Astrocyte (in vitro differentiated cells and primary cell): Measurements from ENCODE around the gene MINAR2. TPM values are rescaled to one million over a fixed set of nuclear protein-coding genes. Genes with fewer than 3 reads are reported as not detected.
A peak's percentile ranks its signal among the peaks of the same experiment; 100 is the strongest.

ENCODE experiments used
- DNase-seq: peaks from one replicate; pipeline ENCODE4 v3.0.0-alpha.2; 2010; ENCODE audit warnings: low read depth
- FAIRE-seq: peaks from 2 replicates; lab custom pipeline; 2011; peaks lifted over from hg19 to GRCh38; lab: Jason Lieb, UNC
- H2AFZ ChIP-seq: 2 replicates; pipeline ENCODE4 v1.6.0; 2012; ENCODE audit warnings: low read depth, low read length, inconsistent platforms
- H3K27ac ChIP-seq: 2 replicates; pipeline ENCODE4 v1.5.1; 2011; ENCODE audit warnings: low read depth, low read length, inconsistent platforms
- H3K27me3 ChIP-seq: 2 replicates; pipeline ENCODE4 v1.6.0; 2011; ENCODE audit warnings: low read length, inconsistent platforms; ENCODE audit not compliant: insufficient read depth
- H3K36me3 ChIP-seq: 2 replicates; pipeline ENCODE4 v1.5.1; 2011; ENCODE audit warnings: low read length, inconsistent platforms; ENCODE audit not compliant: insufficient read depth
- H3K4me1 ChIP-seq: 2 replicates; pipeline ENCODE4 v1.5.1; 2011; ENCODE audit warnings: low read length, inconsistent platforms; ENCODE audit not compliant: insufficient read depth
- H3K4me2 ChIP-seq: 2 replicates; pipeline ENCODE4 v1.6.0; 2012; ENCODE audit warnings: low read length, inconsistent platforms
- H3K4me3 ChIP-seq: 2 replicates; pipeline ENCODE4 v1.5.1; 2011; ENCODE audit warnings: low read depth, mild to moderate bottlenecking, low read length, inconsistent platforms; ENCODE audit not compliant: insufficient read depth
- H3K79me2 ChIP-seq: 2 replicates; pipeline ENCODE4 v1.6.0; 2012; ENCODE audit warnings: mild to moderate bottlenecking, low read length, inconsistent platforms; ENCODE audit not compliant: insufficient read depth
- H3K9ac ChIP-seq: 2 replicates; pipeline ENCODE4 v1.6.0; 2012; ENCODE audit warnings: mild to moderate bottlenecking, low read length, inconsistent platforms
- H3K9me3 ChIP-seq: 2 replicates; pipeline ENCODE4 v1.5.1; 2012; ENCODE audit warnings: low read depth, mild to moderate bottlenecking, low read length, inconsistent platforms; ENCODE audit not compliant: insufficient read depth
- H4K20me1 ChIP-seq: 2 replicates; pipeline ENCODE4 v1.6.0; 2012; ENCODE audit warnings: low read length, inconsistent platforms; ENCODE audit not compliant: insufficient read depth
- H3K27ac Mint-ChIP-seq: one replicate; pipeline ENCODE4 v1.8.0; 2021; ENCODE audit warnings: mild to moderate bottlenecking, mixed read lengths; ENCODE audit not compliant: unreplicated experiment
- H3K27me3 Mint-ChIP-seq: one replicate; pipeline ENCODE4 v1.8.0; 2021; ENCODE audit warnings: low read depth, mixed read lengths; ENCODE audit not compliant: unreplicated experiment
- H3K36me3 Mint-ChIP-seq: one replicate; pipeline ENCODE4 v1.8.0; 2021; ENCODE audit warnings: low read depth, mixed read lengths; ENCODE audit not compliant: unreplicated experiment
- H3K4me1 Mint-ChIP-seq: one replicate; pipeline ENCODE4 v1.8.0; 2021; ENCODE audit warnings: low read depth, mixed read lengths; ENCODE audit not compliant: unreplicated experiment
- H3K4me3 Mint-ChIP-seq: one replicate; pipeline ENCODE4 v1.8.0; 2021; ENCODE audit warnings: mild to moderate bottlenecking, moderate library complexity, mixed read lengths; ENCODE audit not compliant: unreplicated experiment
- H3K9me3 Mint-ChIP-seq: one replicate; pipeline ENCODE4 v1.8.0; 2021; ENCODE audit warnings: mild to moderate bottlenecking, mixed read lengths; ENCODE audit not compliant: unreplicated experiment
- EZH2 ChIP-seq: IDR thresholded peaks from 2 replicates; pipeline ENCODE4 v1.6.1; 2012; ENCODE audit warnings: mild to moderate bottlenecking, low read length, inconsistent platforms; ENCODE audit not compliant: insufficient read depth
- total RNA-seq: library from RNA; stranded (reverse); gene quantifications from 2 replicates; pipeline ENCODE4 v1.2.1, GENCODE V29; 2021
- TF ChIP-seq, protein P1 (sequence below): IDR thresholded peaks from 2 replicates; pipeline ENCODE4 v1.5.1; 2011; ENCODE audit warnings: low read depth, mild to moderate bottlenecking, inconsistent platforms, low read length, moderate library complexity; ENCODE audit not compliant: insufficient read depth

Gene MINAR2
- total RNA-seq, 1 donor from 2014 or later = not detected

DNA sequence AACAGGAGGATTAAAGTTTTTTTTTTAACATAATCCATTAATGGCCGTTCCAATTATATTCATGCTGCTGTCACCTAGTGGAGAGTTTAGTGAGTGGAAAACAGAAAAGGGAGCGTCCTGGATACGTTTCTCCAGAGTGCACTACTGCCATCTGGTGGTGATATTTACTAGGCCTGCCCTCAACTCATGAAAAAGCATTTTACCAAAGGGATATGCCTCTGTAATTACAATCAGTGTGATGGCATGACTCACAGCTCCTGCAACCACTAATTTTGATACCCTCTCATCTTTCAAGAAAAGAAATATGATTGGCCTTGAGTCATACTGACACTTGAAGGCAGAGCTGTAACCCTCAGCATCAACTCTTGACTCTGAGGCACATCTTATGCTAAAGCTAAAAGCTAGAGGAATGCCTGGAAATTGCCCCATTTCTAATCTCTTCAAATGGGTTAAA lies 20.1 kb downstream of the MINAR2 start:
- H3K4me1 Mint-ChIP-seq = no peaks in the 10 kb centered on the region
- DNase-seq = peak; percentile 74

DNA sequence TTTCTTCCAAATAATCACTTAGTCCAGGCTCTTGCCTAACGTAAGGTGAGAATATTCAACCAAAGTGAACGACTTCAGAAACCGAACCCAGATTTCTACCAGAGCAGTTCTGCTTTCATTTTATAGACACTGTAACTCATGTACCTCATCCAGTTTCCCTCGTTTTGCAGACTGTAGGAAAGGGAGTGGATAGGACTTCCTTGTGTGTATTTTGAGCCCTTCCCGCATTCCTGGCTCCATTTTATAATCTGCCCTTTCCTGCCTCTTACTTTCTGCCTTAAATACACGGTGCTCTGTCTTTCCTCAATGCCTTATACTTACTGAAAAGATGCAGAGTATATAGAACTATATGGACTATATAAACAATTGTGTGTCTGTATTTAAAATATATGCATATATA lies 20.8 kb downstream of the MINAR2 start:
- Histone ChIP-seq H3K79me2 (no peaks in the 10 kb centered on the region), H3K4me1 (no peaks in the 10 kb centered on the region), H3K4me2 (no peak overlapping the region), H3K9me3 (no peaks in the 10 kb centered on the region), H3K9ac (no peak overlapping the region), H3K27ac (no peak overlapping the region), H4K20me1 (no peaks in the 10 kb centered on the region), H3K27me3 (no peaks in the 10 kb centered on the region), H3K36me3 (no peaks in the 10 kb centered on the region), H3K4me3 (no peak overlapping the region), H2AFZ (no peak overlapping the region)
- TF ChIP-seq, protein P1, sequence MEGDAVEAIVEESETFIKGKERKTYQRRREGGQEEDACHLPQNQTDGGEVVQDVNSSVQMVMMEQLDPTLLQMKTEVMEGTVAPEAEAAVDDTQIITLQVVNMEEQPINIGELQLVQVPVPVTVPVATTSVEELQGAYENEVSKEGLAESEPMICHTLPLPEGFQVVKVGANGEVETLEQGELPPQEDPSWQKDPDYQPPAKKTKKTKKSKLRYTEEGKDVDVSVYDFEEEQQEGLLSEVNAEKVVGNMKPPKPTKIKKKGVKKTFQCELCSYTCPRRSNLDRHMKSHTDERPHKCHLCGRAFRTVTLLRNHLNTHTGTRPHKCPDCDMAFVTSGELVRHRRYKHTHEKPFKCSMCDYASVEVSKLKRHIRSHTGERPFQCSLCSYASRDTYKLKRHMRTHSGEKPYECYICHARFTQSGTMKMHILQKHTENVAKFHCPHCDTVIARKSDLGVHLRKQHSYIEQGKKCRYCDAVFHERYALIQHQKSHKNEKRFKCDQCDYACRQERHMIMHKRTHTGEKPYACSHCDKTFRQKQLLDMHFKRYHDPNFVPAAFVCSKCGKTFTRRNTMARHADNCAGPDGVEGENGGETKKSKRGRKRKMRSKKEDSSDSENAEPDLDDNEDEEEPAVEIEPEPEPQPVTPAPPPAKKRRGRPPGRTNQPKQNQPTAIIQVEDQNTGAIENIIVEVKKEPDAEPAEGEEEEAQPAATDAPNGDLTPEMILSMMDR = no peak
- TF ChIP-seq EZH2 = no peak
- Mint-ChIP-seq H3K9me3 (no peaks in the 10 kb centered on the region), H3K4me1 (no peaks in the 10 kb centered on the region), H3K4me3 (no peak overlapping the region), H3K27me3 (peaks cover 6% of the 10 kb centered on the region), H3K27ac (no peak overlapping the region), H3K36me3 (no peaks in the 10 kb centered on the region)
- DNase-seq = no peak
- FAIRE-seq = no peak

More for the DNA sequence above, 20.1 kb downstream of the MINAR2 start:
- H3K4me3 ChIP-seq = no peak overlapping the region
- peak overlapping the region; percentile 42 for H3K4me3 Mint-ChIP-seq
- H3K79me2 ChIP-seq = no peaks in the 10 kb centered on the region
- no peak overlapping the region for H3K9ac ChIP-seq
- peak overlapping the region; percentile 40 for H3K4me2 ChIP-seq
- H3K4me1 ChIP-seq = no peaks in the 10 kb centered on the region
- H3K36me3 ChIP-seq = no peaks in the 10 kb centered on the region
- no peaks in the 10 kb centered on the region for H4K20me1 ChIP-seq
- H3K27me3 ChIP-seq = no peaks in the 10 kb centered on the region
- FAIRE-seq = peak; percentile 81
- TF ChIP-seq, protein P1 = peak; percentile 100
- no peak for TF ChIP-seq EZH2
- H3K27ac Mint-ChIP-seq = no peak overlapping the region
- H2AFZ ChIP-seq = no peak overlapping the region
- H3K27ac ChIP-seq = no peak overlapping the region
- peaks cover 6% of the 10 kb centered on the region for H3K27me3 Mint-ChIP-seq
- no peaks in the 10 kb centered on the region for H3K36me3 Mint-ChIP-seq
- no peaks in the 10 kb centered on the region for H3K9me3 ChIP-seq
- H3K9me3 Mint-ChIP-seq = no peaks in the 10 kb centered on the region

DNA sequence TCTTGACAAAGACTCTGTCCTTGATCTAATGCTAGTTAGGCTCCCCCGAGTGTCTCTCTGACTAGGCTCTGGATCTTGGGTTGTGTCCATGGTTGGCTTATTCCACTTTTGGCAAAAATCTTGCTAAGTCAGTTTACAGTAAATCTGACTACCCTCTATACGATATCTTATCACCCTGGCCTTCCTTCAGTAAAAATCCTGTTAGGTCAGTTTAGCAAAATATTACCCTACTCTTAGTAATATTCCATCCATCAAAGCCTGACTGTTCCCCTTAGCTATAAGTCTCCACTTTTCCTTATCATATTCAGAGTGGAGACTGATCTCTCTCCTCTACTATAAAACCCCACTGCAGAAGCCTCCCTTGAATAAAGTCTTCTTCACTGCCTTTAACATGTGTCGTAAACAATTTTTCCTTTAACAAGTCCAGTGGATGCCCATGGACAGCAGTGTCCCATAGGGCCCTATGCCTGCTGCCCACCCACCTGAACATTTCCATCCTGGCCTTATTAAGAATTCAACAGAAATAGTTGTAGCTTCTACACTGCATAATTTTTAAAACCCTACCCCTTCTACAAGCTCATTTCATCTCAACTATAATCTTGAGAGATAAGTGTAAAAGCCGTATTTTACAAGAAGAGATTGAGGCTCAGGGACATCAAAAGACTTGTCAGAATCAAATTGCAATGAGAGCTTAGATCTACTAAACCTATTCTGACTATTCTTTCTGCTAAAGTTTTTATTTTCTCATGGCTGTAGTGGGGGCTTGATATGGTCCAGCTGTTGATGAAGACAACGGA lies 22.3 kb downstream of the MINAR2 start:
- Histone ChIP-seq H2AFZ (no peak overlapping the region), H3K4me1 (no peaks in the 10 kb centered on the region), H3K4me2 (no peak overlapping the region), H4K20me1 (no peaks in the 10 kb centered on the region), H3K9me3 (no peaks in the 10 kb centered on the region), H3K27me3 (no peaks in the 10 kb centered on the region), H3K9ac (no peak overlapping the region), H3K4me3 (no peak overlapping the region), H3K36me3 (no peaks in the 10 kb centered on the region), H3K79me2 (no peaks in the 10 kb centered on the region), H3K27ac (no peak overlapping the region)
- no peaks in the 10 kb centered on the region for H3K9me3 Mint-ChIP-seq
- H3K36me3 Mint-ChIP-seq = no peaks in the 10 kb centered on the region
- DNase-seq (no peak), FAIRE-seq (no peak)
- no peak overlapping the region for H3K27ac Mint-ChIP-seq
- H3K27me3 Mint-ChIP-seq = peaks cover 6% of the 10 kb centered on the region
- TF ChIP-seq EZH2 = no peak
- TF ChIP-seq, protein P1 = no peak
- no peaks in the 10 kb centered on the region for H3K4me1 Mint-ChIP-seq
- H3K4me3 Mint-ChIP-seq = no peak overlapping the region
